ENCODE data around the gene NDUFB11.

GRCh38 chrX:47144626-47145394 is at the start of gene NDUFB11, which contains the start of gene RBM10:
- no peak for TF ChIP-seq HMG20A (CRISPR knock-in tag; conservative IDR thresholded peaks at IDR 0.05)
- no peak for TF ChIP-seq ZZZ3 (IDR thresholded peaks at IDR 0.05)
- 0 out of 2 replicates have a peak, but pooled peaks have one; percentile 72 for TF ChIP-seq RNF2 (IDR thresholded peaks at IDR 0.05)
- TF ChIP-seq RAD21 (CRISPR knock-in tag; conservative IDR thresholded peaks at IDR 0.05 in 1 of 2, IDR thresholded peaks at IDR 0.05 in 1 of 2): no peak
- no peak for TF ChIP-seq RCOR1 (IDR thresholded peaks at IDR 0.05; ENCODE audit: borderline replicate concordance in 1 of 2, low read depth in 2 of 2, low read length in 2 of 2)
